NCI-H128 (cell line): ENCODE data around the gene DIS3L.
A peak's percentile ranks its signal among the peaks of the same experiment; 100 is the strongest.
"Not testable (repeated sequence)": the region's sequence is repeated elsewhere in the genome, so short reads cannot be mapped to it uniquely, and the experiment has no call there.

Experiments
- DNase-seq: peaks from one replicate; lab custom pipeline; 2025; ENCODE audit not compliant: unreplicated experiment; lab: John Stamatoyannopoulos, UW

Gene DIS3L

DNA sequence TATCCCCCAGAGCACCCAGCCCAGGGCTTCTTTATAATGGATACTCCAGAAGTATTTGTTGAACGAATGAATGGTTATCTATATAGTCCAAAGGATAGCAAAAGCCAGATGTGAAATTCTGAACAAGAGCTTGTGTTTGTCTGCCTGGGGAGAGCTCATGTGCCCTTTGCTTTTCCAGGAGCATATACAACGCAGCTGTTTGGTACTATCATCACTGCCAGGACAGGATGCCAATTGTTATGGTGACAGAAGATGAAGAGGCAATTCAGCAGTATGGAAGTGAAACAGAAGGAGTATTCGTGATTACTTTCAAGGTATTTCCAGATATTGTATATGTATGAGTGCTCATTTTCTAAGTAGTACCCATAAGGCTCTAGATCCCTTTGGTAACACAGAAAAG is 15.2 kb downstream of the DIS3L start:
- no peak for DNase-seq

GRCh38 chr15:66309828-66310227 is 16.5 kb downstream of the DIS3L start:
- DNase-seq, result no peak

- DNase-seq, result no peak
Measured at GRCh38 chr15:66310786-66311185, 17.4 kb downstream of the DIS3L start.

DNA sequence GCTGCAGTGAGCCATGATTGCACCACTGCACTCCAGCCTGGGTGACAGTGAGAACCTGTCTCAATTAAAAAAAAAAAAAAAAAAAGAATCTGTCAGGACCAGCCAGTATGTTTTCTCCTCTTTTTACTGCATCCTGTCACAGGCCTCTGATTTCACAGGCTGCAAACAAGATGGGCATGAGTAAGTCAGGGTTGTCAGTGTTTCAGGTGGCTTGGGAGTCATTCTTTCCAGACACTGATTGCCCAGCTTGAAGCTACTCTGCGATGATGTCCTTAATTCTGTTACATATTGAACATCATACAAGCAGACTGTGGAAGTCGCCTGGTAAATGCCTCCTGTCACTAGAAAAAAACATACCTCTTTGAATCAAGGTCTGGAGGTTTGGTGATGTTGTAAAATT is 18.8 kb downstream of the DIS3L start:
- no peak for DNase-seq

GRCh38 chr15:66323312-66323928 is 30.1 kb downstream of the DIS3L start:
- DNase-seq, result no peak

GRCh38 chr15:66326051-66326450 is 32.7 kb downstream of the DIS3L start:
- DNase-seq, result no peak

DNA sequence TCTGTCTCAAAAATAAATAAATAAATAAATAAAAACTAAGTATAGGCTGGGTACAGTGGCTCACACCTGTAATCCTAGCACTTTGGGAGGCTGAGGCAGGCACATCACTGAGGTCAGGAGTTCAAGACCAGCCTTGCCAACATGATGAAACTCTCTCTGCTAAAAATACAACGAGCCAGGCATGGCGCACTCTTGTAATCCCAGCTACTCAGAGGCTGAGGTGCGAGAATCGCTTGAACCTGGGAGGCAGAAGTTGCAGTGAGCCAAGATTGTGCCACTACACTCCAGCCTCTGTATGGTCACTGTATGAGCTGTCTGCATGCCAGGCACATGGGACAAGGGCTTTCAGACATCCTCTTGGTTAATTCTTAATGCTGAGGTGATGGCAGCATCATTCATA is 34.4 kb downstream of the DIS3L start:
- DNase-seq, result no peak

DNA sequence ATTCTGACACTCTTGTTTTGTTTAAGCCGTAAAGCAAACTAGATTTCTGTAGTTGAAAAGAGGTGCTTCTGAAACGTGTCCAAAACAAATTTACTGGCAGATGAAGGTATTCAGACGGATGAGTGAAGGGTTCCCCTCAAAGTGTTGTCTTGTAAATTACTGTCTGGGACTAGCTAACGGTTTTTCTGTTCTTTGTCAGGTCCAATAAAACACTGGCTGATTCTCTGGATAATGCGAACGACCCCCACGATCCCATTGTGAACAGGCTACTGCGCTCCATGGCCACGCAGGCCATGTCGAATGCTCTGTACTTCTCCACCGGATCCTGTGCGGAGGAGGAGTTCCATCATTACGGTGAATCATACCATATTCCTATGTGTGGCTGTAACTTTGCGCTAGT is 35.4 kb downstream of the DIS3L start:
- no peak for DNase-seq

GRCh38 chr15:66348530-66348929 is 55.2 kb downstream of the DIS3L start:
- DNase-seq, result not testable (repeated sequence)

DNA sequence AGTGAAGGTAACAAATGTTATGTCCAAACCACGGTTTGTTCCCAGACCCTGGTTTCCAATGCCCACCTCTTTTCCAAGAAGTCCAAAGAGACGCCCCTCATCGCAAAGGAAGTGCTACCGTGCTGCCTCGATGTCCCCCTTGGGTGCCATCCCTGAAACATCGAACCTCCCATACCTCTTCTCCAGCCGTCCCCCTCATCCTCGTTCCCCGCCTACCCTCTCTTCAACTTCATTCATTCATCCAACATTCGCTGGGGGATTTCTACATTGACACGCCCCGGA is 62.6 kb downstream of the DIS3L start:
- DNase-seq, result no peak

GRCh38 chr15:66356359-66357236 is 63.2 kb downstream of the DIS3L start, which contains the start of gene TIPIN:
Gene TIPIN (minus strand): TSS chr15:66356685. CDS start chr15:66352947, 3,738 bp downstream.
- DNase-seq, result peak; percentile 90

DNA sequence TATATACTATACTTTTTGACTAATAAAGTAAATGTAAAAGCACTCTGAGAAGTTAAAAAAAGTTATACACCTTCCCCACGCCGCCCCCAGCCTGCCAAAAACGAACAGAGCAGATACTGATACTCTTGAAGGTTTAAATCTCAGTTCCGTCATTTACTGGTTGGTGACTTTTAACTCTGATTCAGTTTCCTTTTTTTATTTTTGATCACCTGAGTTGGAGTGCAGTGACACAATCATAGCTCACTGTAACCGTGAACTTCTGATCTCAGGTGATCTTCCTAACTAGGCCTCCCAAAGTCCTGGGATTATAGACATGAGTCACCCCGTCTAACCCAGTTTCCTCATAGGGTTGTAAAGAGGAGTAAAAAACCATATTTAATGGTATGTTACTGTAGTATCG is 66.4 kb downstream of the DIS3L start:
- no peak for DNase-seq

- not testable (repeated sequence) for DNase-seq
Measured at GRCh38 chr15:66361745-66362460, 68.5 kb downstream of the DIS3L start.

DNA sequence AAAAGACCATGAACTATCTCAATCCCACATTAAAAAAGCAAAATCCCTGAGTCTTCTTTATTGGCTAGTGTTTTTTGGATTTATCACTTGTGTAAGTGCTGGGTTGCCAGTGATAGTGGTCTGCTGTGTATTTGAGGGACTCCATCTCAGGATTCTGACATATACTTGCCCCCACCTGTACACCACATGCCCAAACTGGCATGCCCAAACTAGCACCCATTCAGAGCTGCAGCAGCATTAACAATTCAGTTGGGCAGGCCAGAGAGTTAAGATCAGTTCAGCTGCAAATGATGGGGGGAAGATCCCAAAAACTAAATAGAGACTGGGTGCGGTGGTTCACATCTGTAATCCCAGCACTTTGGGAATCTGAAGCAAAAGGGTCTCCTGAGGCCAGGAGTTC is 69.4 kb downstream of the DIS3L start:
- no peak for DNase-seq

- DNase-seq, result no peak
Measured at GRCh38 chr15:66364944-66365528, 71.7 kb downstream of the DIS3L start.

GRCh38 chr15:66369773-66370651 is 76.6 kb downstream of the DIS3L start:
- no peak for DNase-seq

GRCh38 chr15:66374179-66374578 is 80.8 kb downstream of the DIS3L start:
- DNase-seq, result no peak

- no peak for DNase-seq
Measured at GRCh38 chr15:66378814-66379430, 85.6 kb downstream of the DIS3L start.

- not testable (repeated sequence) for DNase-seq
Measured at GRCh38 chr15:66381376-66381775, 88.0 kb downstream of the DIS3L start.
